Uterus (tissue), 2 donors: Measurements from ENCODE around the gene CD96.

Experiments
- POLR2A ChIP-seq, 2 donors: fragments of 450-650 bp; IDR thresholded peaks; one replicate each; pipeline ENCODE4 v1.6.1; 2016; ENCODE audit warnings: antibody characterized with exemption in 2 of 2, mild to moderate bottlenecking in 1 of 2, moderate library complexity in 1 of 2
- TF ChIP-seq, protein P1 (sequence below), 4 experiments: fragments of 200-600 bp in 2 of 4; fragments of 450-650 bp in 2 of 4; sonication (generic) in 2 of 4; IDR thresholded peaks; one replicate each; pipeline ENCODE4 v1.5.1; 2016 to 2019; ENCODE audit warnings: antibody characterized with exemption in 4 of 4, mild to moderate bottlenecking in 2 of 4, moderate library complexity in 1 of 4

- no peak for TF ChIP-seq POLR2A (IDR thresholded peaks at IDR 0.05)
- TF ChIP-seq, protein P1, sequence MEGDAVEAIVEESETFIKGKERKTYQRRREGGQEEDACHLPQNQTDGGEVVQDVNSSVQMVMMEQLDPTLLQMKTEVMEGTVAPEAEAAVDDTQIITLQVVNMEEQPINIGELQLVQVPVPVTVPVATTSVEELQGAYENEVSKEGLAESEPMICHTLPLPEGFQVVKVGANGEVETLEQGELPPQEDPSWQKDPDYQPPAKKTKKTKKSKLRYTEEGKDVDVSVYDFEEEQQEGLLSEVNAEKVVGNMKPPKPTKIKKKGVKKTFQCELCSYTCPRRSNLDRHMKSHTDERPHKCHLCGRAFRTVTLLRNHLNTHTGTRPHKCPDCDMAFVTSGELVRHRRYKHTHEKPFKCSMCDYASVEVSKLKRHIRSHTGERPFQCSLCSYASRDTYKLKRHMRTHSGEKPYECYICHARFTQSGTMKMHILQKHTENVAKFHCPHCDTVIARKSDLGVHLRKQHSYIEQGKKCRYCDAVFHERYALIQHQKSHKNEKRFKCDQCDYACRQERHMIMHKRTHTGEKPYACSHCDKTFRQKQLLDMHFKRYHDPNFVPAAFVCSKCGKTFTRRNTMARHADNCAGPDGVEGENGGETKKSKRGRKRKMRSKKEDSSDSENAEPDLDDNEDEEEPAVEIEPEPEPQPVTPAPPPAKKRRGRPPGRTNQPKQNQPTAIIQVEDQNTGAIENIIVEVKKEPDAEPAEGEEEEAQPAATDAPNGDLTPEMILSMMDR (IDR thresholded peaks at IDR 0.05) = no peak
These were observed 68.6 kb downstream of the CD96 start for GRCh38 chr3:111610612-111611054.
